HFFc6 (cell line): ENCODE data around the gene UBE2K. TPM values are rescaled to one million over a fixed set of nuclear protein-coding genes. Genes with fewer than 3 reads are reported as not detected.
A peak's percentile ranks its signal among the peaks of the same experiment; 100 is the strongest.
"Not testable (repeated sequence)": the region's sequence is repeated elsewhere in the genome, so short reads cannot be mapped to it uniquely, and the experiment has no call there.

Experiments used
- DNase-seq: peaks from one replicate; pipeline ENCODE4 v3.0.0-alpha.2; 2018
- H3K27ac Mint-ChIP-seq: 2 replicates; pipeline ENCODE4 v1.8.0; 2020; ENCODE audit warnings: mild to moderate bottlenecking, mixed read lengths
- H3K27me3 Mint-ChIP-seq: 2 replicates; pipeline ENCODE4 v1.8.0; 2021; ENCODE audit warnings: mild to moderate bottlenecking, moderate library complexity, mixed read lengths; ENCODE audit not compliant: insufficient read depth
- H3K36me3 Mint-ChIP-seq: 2 replicates; pipeline ENCODE4 v1.8.0; 2021; ENCODE audit warnings: low read depth, mixed read lengths
- H3K4me1 Mint-ChIP-seq: 2 replicates; pipeline ENCODE4 v1.8.0; 2020; ENCODE audit warnings: low read depth, mixed read lengths
- H3K4me3 Mint-ChIP-seq: 2 replicates; pipeline ENCODE4 v1.8.0; 2020; ENCODE audit warnings: mild to moderate bottlenecking, moderate library complexity, mixed read lengths
- H3K9me3 Mint-ChIP-seq: 2 replicates; pipeline ENCODE4 v1.8.0; 2020; ENCODE audit warnings: mild to moderate bottlenecking, mixed read lengths
- CTCF ChIP-seq: fragments of 200-600 bp; sonication (generic); IDR thresholded peaks from 2 replicates; pipeline ENCODE4 v1.5.0; 2021; ENCODE audit warnings: antibody characterized with exemption, mild to moderate bottlenecking
- total RNA-seq, 6 experiments: library from RNA; stranded (reverse); fragmentation: NEBNext Ultra II Directional; extraction: Animal tissue kit (Norgen Biotek cat#: 25700); gene quantifications; 2 replicates in 1 of 6; 3 replicates in 5 of 6; pipeline ENCODE4 v1.2.3, GENCODE V29; 2021

The UBE2K gene
- total RNA-seq, 6 experiments from 2014 or later, result 84.8 to 104 (median 90.6) TPM

DNA sequence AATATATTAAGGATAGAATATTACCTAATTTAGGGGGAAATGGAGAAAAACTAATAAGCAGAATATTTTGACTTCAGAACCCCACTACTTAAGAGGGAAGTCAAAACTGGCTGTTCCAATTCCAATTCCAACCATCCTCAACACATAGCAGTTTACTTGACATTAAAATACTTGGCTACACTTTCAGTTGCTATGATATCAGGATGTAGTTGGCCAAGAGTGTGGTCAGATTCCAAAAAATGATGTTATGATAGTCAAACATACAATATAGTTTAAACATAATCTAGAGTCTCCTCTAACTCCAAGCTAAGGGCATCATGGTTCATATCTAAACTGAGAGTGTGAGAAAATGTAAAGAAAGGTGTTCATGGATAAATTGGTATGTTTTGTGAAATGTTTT, 42.7 kb upstream of the UBE2K start:
- peaks cover 9% of the 10 kb centered on the region for H3K4me1 Mint-ChIP-seq
- no peak overlapping the region for H3K4me3 Mint-ChIP-seq
- H3K36me3 Mint-ChIP-seq, result no peaks in the 10 kb centered on the region
- no peaks in the 10 kb centered on the region for H3K9me3 Mint-ChIP-seq
- no peak for DNase-seq
- no peak overlapping the region for H3K27ac Mint-ChIP-seq
- TF ChIP-seq CTCF, result no peak
- no peaks in the 10 kb centered on the region for H3K27me3 Mint-ChIP-seq

- TF ChIP-seq CTCF, result no peak
- Mint-ChIP-seq H3K9me3 (no peaks in the 10 kb centered on the region), H3K4me1 (peaks cover 11% of the 10 kb centered on the region), H3K4me3 (no peak overlapping the region), H3K27ac (no peak overlapping the region), H3K36me3 (no peaks in the 10 kb centered on the region), H3K27me3 (no peaks in the 10 kb centered on the region)
- no peak for DNase-seq
These were observed 42.1 kb upstream of the UBE2K start for GRCh38 chr4:39655876-39656275.

DNA sequence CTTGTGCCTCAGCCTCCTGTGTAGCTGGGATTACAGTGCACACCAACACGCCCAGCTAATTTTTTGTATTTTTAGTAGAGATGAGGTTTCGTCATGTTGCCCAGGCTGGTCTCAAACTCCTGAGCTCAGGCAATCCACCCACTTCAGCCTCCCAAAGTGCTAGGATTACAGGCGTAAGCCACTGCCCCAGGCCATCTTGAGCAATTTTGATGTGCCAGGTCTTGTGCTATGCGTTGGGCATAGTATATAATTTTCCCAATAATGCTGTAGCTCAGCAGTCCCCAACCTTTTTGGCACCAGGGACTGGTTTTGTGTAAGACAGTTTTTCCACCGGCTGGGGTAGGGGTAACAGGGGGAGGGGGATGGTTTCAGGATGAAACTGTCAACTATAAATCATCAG, 41.3 kb upstream of the UBE2K start:
- DNase-seq, H3K36me3 Mint-ChIP-seq, H3K27me3 Mint-ChIP-seq, H3K4me3 Mint-ChIP-seq, H3K9me3 Mint-ChIP-seq, H3K27ac Mint-ChIP-seq: not testable (repeated sequence)
- peaks cover 11% of the 10 kb centered on the region for H3K4me1 Mint-ChIP-seq

DNA sequence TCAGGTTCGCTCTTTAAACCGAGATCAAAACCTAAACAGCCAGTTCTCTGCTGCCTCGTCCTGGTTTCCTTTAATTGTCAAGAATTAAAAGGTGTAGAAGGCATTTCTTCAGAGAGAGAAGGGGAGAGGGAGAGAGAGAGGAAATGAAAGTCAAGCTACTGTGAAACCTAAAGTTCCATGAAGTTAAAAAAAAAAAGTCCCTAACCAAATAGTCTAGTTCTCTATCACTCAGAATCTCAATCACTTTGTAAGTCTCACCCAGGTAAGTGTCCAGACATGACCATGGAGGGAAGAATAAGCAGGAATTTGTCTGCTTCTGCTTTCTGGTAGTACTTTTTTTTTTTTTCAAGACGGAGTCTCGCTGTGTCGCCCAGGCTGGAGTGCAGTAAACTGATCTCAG, 40.5 kb upstream of the UBE2K start:
- Mint-ChIP-seq H3K27ac (no peak overlapping the region), H3K4me1 (peaks cover 11% of the 10 kb centered on the region)

DNA sequence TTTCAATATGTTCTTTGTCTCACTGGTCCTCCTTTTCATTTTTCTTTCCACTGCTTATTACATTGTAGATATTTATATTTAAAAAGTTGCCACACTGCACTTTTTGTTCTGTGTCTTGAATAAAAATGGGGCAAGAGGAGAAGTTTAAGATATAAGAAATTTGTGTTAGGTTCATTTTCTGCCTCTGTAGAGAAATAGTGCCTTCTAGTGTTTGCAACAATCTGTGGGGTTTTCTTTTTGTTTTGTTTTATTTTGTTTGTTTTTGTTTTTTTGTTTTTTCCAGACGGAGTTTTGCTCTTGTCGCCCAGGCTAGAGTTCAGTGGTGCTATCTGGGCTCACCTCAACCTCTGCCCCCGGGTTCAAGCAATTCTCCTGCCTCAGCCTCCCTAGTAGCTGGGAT, 39.2 kb upstream of the UBE2K start:
- peak; percentile 69 for TF ChIP-seq CTCF
- H3K36me3 Mint-ChIP-seq, result no peaks in the 10 kb centered on the region
- H3K4me1 Mint-ChIP-seq, result peaks cover 11% of the 10 kb centered on the region
- DNase-seq, result no peak
- H3K27ac Mint-ChIP-seq, result no peak overlapping the region
- H3K4me3 Mint-ChIP-seq, result no peak overlapping the region
- no peaks in the 10 kb centered on the region for H3K9me3 Mint-ChIP-seq
- H3K27me3 Mint-ChIP-seq, result no peaks in the 10 kb centered on the region; the same call in 1 of the 2 replicates

More for the DNA sequence above, 40.5 kb upstream of the UBE2K start:
- Mint-ChIP-seq H3K4me3 (no peak overlapping the region), H3K9me3 (no peaks in the 10 kb centered on the region), H3K36me3 (no peaks in the 10 kb centered on the region), H3K27me3 (no peaks in the 10 kb centered on the region; the same call in 1 of the 2 replicates)
- TF ChIP-seq CTCF, result no peak
- no peak for DNase-seq

DNA sequence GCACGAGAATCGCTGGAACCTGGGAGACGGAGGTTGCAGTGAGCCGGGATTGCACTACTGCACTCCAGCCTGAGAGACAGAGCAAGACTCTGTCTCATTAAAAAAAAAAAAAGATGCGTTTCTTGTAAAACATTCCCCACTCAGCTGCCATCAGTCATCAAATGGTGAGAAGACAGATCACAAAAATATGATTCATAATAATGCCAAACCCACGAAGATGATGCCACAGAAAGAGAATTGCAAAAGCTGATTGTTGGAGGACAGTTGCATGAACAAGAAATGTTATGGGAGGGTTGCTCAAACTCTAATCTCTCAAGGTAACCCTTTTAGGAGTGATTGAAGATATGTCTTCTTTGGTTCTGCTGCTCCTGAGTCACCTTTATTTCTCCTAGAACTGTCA, 37.9 kb upstream of the UBE2K start:
- DNase-seq, result no peak
- no peak overlapping the region for H3K27ac Mint-ChIP-seq
- H3K4me1 Mint-ChIP-seq, result peaks cover 20% of the 10 kb centered on the region
- H3K9me3 Mint-ChIP-seq, result no peaks in the 10 kb centered on the region
- TF ChIP-seq CTCF, result no peak
- H3K4me3 Mint-ChIP-seq, result no peak overlapping the region
- no peaks in the 10 kb centered on the region for H3K36me3 Mint-ChIP-seq
- H3K27me3 Mint-ChIP-seq, result no peaks in the 10 kb centered on the region; the same call in 1 of the 2 replicates
